ENCODE data around the gene GOLGA5. TPM values are rescaled to one million over a fixed set of nuclear protein-coding genes. Genes with fewer than 3 reads are reported as not detected.

The GOLGA5 gene
- total and polyA plus RNA-seq, 2 of the 13 experiments (the other 11 are each of a cell fraction or from before 2014, with no cell fraction given) = 31.0 to 40.0 TPM

GRCh38 chr14:92748259-92749016 lies 45.7 kb upstream of the GOLGA5 start, which contains the start of gene LGMN (continued):
- TF ChIP-seq YEATS4 (CRISPR knock-in tag; IDR thresholded peaks at IDR 0.05; ENCODE audit: borderline replicate concordance) (peak; percentile 27; the same call in 1 of the 2 replicates), PPARG (CRISPR knock-in tag; conservative IDR thresholded peaks at IDR 0.05) (no peak), ZIK1 (CRISPR knock-in tag; IDR thresholded peaks at IDR 0.05; ENCODE audit: borderline replicate concordance, low read depth) (0 out of 2 replicates have a peak, but pooled peaks have one; percentile 59), ZBTB39 (CRISPR knock-in tag; IDR thresholded peaks at IDR 0.05) (no peak; the same call in 1 of the 2 replicates), GLI4 (CRISPR knock-in tag; IDR thresholded peaks at IDR 0.05; ENCODE audit: borderline replicate concordance) (no peak), SETDB1 (CRISPR knock-in tag; IDR thresholded peaks at IDR 0.05; ENCODE audit: borderline replicate concordance) (no peak), ZNF207 (IDR thresholded peaks at IDR 0.05; ENCODE audit: borderline replicate concordance) (no peak), ZNF160 (CRISPR knock-in tag; IDR thresholded peaks at IDR 0.05) (peak; percentile 82), NFE2L1 (CRISPR knock-in tag; IDR thresholded peaks at IDR 0.05; ENCODE audit: borderline replicate concordance) (no peak), MZF1 (CRISPR knock-in tag; IDR thresholded peaks at IDR 0.05; ENCODE audit: borderline replicate concordance) (no peak), NR2F2 (IDR thresholded peaks at IDR 0.05; ENCODE audit: borderline replicate concordance, low read depth) (no peak), ZC3H4 (CRISPR knock-in tag; IDR thresholded peaks at IDR 0.05; ENCODE audit: borderline replicate concordance) (no peak), ZBTB42 (CRISPR knock-in tag; IDR thresholded peaks at IDR 0.05) (no peak), SRY (CRISPR knock-in tag; IDR thresholded peaks at IDR 0.05) (peak; percentile 81; the same call in 1 of the 2 replicates), HMG20A (CRISPR knock-in tag; IDR thresholded peaks at IDR 0.05; ENCODE audit: borderline replicate concordance) (no peak), ZNF891 (CRISPR knock-in tag; IDR thresholded peaks at IDR 0.05) (peak; percentile 85), ZFX (CRISPR knock-in tag; IDR thresholded peaks at IDR 0.05; ENCODE audit: low read depth) (peak; percentile 88), MAFG (CRISPR knock-in tag; IDR thresholded peaks at IDR 0.05) (no peak), REPIN1 (CRISPR knock-in tag; IDR thresholded peaks at IDR 0.05; ENCODE audit: borderline replicate concordance, low read depth) (no peak; the same call in 1 of the 2 replicates), RXRB (CRISPR knock-in tag; IDR thresholded peaks at IDR 0.05; ENCODE audit: borderline replicate concordance) (peak; percentile 68; the same call in 1 of the 2 replicates), ZNF713 (CRISPR knock-in tag; IDR thresholded peaks at IDR 0.05) (peak; percentile 31; the same call in 1 of the 2 replicates), PHF21A (CRISPR knock-in tag; IDR thresholded peaks at IDR 0.05) (peak; percentile 86; the same call in 1 of the 2 replicates), GATAD2A (CRISPR knock-in tag; IDR thresholded peaks at IDR 0.05) (peak; percentile 56; the same call in 1 of the 2 replicates)
- TF ChIP-seq, protein P1, sequence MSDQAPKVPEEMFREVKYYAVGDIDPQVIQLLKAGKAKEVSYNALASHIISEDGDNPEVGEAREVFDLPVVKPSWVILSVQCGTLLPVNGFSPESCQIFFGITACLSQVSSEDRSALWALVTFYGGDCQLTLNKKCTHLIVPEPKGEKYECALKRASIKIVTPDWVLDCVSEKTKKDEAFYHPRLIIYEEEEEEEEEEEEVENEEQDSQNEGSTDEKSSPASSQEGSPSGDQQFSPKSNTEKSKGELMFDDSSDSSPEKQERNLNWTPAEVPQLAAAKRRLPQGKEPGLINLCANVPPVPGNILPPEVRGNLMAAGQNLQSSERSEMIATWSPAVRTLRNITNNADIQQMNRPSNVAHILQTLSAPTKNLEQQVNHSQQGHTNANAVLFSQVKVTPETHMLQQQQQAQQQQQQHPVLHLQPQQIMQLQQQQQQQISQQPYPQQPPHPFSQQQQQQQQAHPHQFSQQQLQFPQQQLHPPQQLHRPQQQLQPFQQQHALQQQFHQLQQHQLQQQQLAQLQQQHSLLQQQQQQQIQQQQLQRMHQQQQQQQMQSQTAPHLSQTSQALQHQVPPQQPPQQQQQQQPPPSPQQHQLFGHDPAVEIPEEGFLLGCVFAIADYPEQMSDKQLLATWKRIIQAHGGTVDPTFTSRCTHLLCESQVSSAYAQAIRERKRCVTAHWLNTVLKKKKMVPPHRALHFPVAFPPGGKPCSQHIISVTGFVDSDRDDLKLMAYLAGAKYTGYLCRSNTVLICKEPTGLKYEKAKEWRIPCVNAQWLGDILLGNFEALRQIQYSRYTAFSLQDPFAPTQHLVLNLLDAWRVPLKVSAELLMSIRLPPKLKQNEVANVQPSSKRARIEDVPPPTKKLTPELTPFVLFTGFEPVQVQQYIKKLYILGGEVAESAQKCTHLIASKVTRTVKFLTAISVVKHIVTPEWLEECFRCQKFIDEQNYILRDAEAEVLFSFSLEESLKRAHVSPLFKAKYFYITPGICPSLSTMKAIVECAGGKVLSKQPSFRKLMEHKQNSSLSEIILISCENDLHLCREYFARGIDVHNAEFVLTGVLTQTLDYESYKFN (CRISPR knock-in tag; conservative IDR thresholded peaks at IDR 0.05) = 0 out of 2 replicates have a peak, but pooled peaks have one; percentile 35
- TF ChIP-seq, protein P2, sequence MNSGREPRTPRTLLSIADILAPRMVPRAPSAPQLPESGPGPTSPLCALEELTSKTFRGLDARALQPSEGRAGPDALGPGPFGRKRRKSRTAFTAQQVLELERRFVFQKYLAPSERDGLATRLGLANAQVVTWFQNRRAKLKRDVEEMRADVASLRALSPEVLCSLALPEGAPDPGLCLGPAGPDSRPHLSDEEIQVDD (CRISPR knock-in tag; IDR thresholded peaks at IDR 0.05; ENCODE audit: borderline replicate concordance) = no peak

All from HepG2 (cell line).